HepG2 (cell line): ENCODE data around the gene PRSS27. TPM values are rescaled to one million over a fixed set of nuclear protein-coding genes. Genes with fewer than 3 reads are reported as not detected.

Experiments used
- ATAC-seq: fragments of 200-7000 bp; cut with Tn5 transposase; 3 replicates; pipeline ENCODE4 v1.9.1; 2020; ENCODE audit warnings: mild to moderate bottlenecking, moderate library complexity
- BruUV-seq: library from RNA; stranded (reverse); fragments of 400-500 nt; replicated peaks from 2 replicates; lab custom pipeline; 2021; lab: Mats Ljungman, UMichigan
- CTCF ChIA-PET: fragments of 300-600 bp; formaldehyde crosslinking; extraction: SDS; loops from one replicate; lab custom pipeline; 2021; ENCODE audit warnings: low total read pairs, inconsistent platforms, low intra/inter-chr PET ratio; lab: Yijun Ruan, JAX
- POLR2A ChIA-PET: fragments of 350-600 bp; sonication (Branson Sonifier 250); formaldehyde crosslinking; loops from one replicate; lab custom pipeline; 2020; ENCODE audit warnings: antibody characterized with exemption, inconsistent platforms; lab: Yijun Ruan, JAX
- DNase-seq: peaks from one replicate; pipeline ENCODE4 v3.0.0-alpha.2; 2015; ENCODE audit warnings: low spot score
- FAIRE-seq: peaks from 3 replicates; lab custom pipeline; 2011; peaks lifted over from hg19 to GRCh38; lab: Jason Lieb, UNC
- H2AFZ ChIP-seq: one replicate; pipeline ENCODE4 v1.6.1; 2011; ENCODE audit warnings: low read length, inconsistent platforms
- H3K27ac ChIP-seq: fragments of 300-600 bp; 3 replicates; pipeline ENCODE4 v1.8.0; 2011; ENCODE audit warnings: mixed run types, mild to moderate bottlenecking, mixed read lengths, low read length, inconsistent platforms; ENCODE audit not compliant: insufficient read depth; ENCODE audit errors: extremely low read length
- H3K27me3 ChIP-seq, 2 experiments: fragments of 200-600 bp in 1 of 2; 2 replicates in 1 of 2; 3 replicates in 1 of 2; pipeline versions ENCODE4 v1.6.0 to v1.8.0; 2011; ENCODE audit warnings: low read length in 2 of 2, mild to moderate bottlenecking in 2 of 2, moderate library complexity in 2 of 2, inconsistent platforms in 1 of 2; ENCODE audit not compliant: insufficient read depth in 2 of 2, control insufficient read depth in 1 of 2
- H3K36me3 ChIP-seq, 2 experiments: fragments of 200-600 bp in 1 of 2; replicated peaks in 1 of 2; 2 replicates in 1 of 2; 3 replicates in 1 of 2; pipeline versions ENCODE4 v1.5.1 to v1.8.0; 2011; ENCODE audit warnings: low read length in 2 of 2, inconsistent platforms in 1 of 2; ENCODE audit not compliant: insufficient read depth in 2 of 2, control insufficient read depth in 1 of 2
- H3K4me1 ChIP-seq: 2 replicates; pipeline ENCODE4 v1.5.1; 2012; ENCODE audit warnings: low read length, inconsistent platforms; ENCODE audit not compliant: insufficient read depth
- H3K4me2 ChIP-seq: 2 replicates; pipeline ENCODE4 v1.6.0; 2011; ENCODE audit warnings: low read depth, low read length, inconsistent platforms
- H3K4me3 ChIP-seq, 3 experiments: fragments of 200-600 bp in 1 of 3; sonication (generic), shearing (Covaris generic) in 1 of 3; replicated peaks in 1 of 3; 2 replicates each; pipeline ENCODE4 v1.5.1; 2011 to 2016; ENCODE audit warnings: low read length in 3 of 3, inconsistent platforms in 2 of 3, low read depth in 2 of 3, mild to moderate bottlenecking in 2 of 3, control low read depth in 1 of 3, mixed read lengths in 1 of 3; ENCODE audit not compliant: insufficient read depth in 1 of 3
- H3K79me2 ChIP-seq: one replicate; pipeline ENCODE4 v1.6.1; 2011; ENCODE audit warnings: low read length, inconsistent platforms; ENCODE audit not compliant: insufficient read depth
- H3K9ac ChIP-seq: 2 replicates; pipeline ENCODE4 v1.6.0; 2011; ENCODE audit warnings: mild to moderate bottlenecking, low read depth, low read length, inconsistent platforms; ENCODE audit not compliant: insufficient read depth
- H3K9me3 ChIP-seq: 2 replicates; pipeline ENCODE4 v1.5.1; 2012; ENCODE audit warnings: mild to moderate bottlenecking, low read length
- H4K20me1 ChIP-seq: 2 replicates; pipeline ENCODE4 v1.6.0; 2011; ENCODE audit warnings: inconsistent platforms, mild to moderate bottlenecking, low read length, moderate library complexity; ENCODE audit not compliant: insufficient read depth
- ELF3 ChIP-seq: IDR thresholded peaks from 2 replicates; pipeline ENCODE4 v1.6.1; 2016; ENCODE audit warnings: missing genetic modification reagents, missing compliant biosample characterization
- GATAD1 ChIP-seq: IDR thresholded peaks from 2 replicates; pipeline ENCODE4 v1.6.1; 2016; ENCODE audit warnings: missing genetic modification reagents, missing compliant biosample characterization
- GMEB1 ChIP-seq: sonication (generic); formaldehyde crosslinking; IDR thresholded peaks from 2 replicates; pipeline ENCODE4 v1.5.1; 2020; ENCODE audit warnings: missing genetic modification reagents, mild to moderate bottlenecking, borderline replicate concordance
- POLR2G ChIP-seq: fragments of 200-400 bp; formaldehyde crosslinking; IDR thresholded peaks from 2 replicates; pipeline ENCODE4 v1.6.1; 2018; ENCODE audit warnings: mild to moderate bottlenecking, low read depth, low read length, moderate library complexity
- PREB ChIP-seq: sonication (generic); formaldehyde crosslinking; IDR thresholded peaks from 2 replicates; pipeline ENCODE4 v1.4.0; 2020; ENCODE audit warnings: missing genetic modification reagents
- RBFOX2 ChIP-seq: fragments of 200-400 bp; formaldehyde crosslinking; IDR thresholded peaks from 2 replicates; pipeline ENCODE4 v1.6.1; 2017; ENCODE audit warnings: low read depth, mild to moderate bottlenecking, low read length
- RCOR2 ChIP-seq: IDR thresholded peaks from 2 replicates; pipeline ENCODE4 v1.6.1; 2016; ENCODE audit warnings: missing biosample characterization, missing genetic modification reagents
- SPEN ChIP-seq: sonication (generic); formaldehyde crosslinking; IDR thresholded peaks from 2 replicates; pipeline ENCODE4 v1.5.1; 2020; ENCODE audit warnings: low read depth, mild to moderate bottlenecking, missing genetic modification reagents
- TFDP2 ChIP-seq: sonication (generic); formaldehyde crosslinking; IDR thresholded peaks from 2 replicates; pipeline ENCODE4 v1.4.0; 2020; ENCODE audit warnings: missing genetic modification reagents
- ZBTB43 ChIP-seq: sonication (generic); formaldehyde crosslinking; conservative IDR thresholded peaks from 2 replicates; pipeline ENCODE4 v1.4.0; 2020; ENCODE audit warnings: missing genetic modification reagents
- ZFX ChIP-seq: sonication (generic); formaldehyde crosslinking; IDR thresholded peaks from 2 replicates; pipeline ENCODE4 v1.4.0; 2020; ENCODE audit warnings: mild to moderate bottlenecking, low read depth, missing genetic modification reagents, moderate library complexity
- ZMAT5 ChIP-seq: sonication (generic); formaldehyde crosslinking; IDR thresholded peaks from 2 replicates; pipeline ENCODE4 v1.5.0; 2020; ENCODE audit warnings: mild to moderate bottlenecking, low read depth, missing genetic modification reagents, borderline replicate concordance
- ZMYM3 ChIP-seq: sonication (generic); formaldehyde crosslinking; IDR thresholded peaks from 2 replicates; pipeline ENCODE4 v1.5.1; 2020; ENCODE audit warnings: mild to moderate bottlenecking, missing genetic modification reagents
- ZNF619 ChIP-seq: sonication (generic); formaldehyde crosslinking; IDR thresholded peaks from 2 replicates; pipeline ENCODE4 v1.4.0; 2020; ENCODE audit warnings: mild to moderate bottlenecking, missing genetic modification reagents
- ZNF629 ChIP-seq: sonication (generic); formaldehyde crosslinking; conservative IDR thresholded peaks from 2 replicates; pipeline ENCODE4 v1.5.0; 2020; ENCODE audit warnings: missing genetic modification reagents
- WGBS: methylation state at CpG from one replicate; pipeline ENCODE4 v1.1.6; 2017; ENCODE audit warnings: low lambda C conversion rate; 5-methylcytosine and 5-hydroxymethylcytosine counted together
- in situ Hi-C: cut with HindIII; loops from 2 replicates; pipeline ENCODE4 v1.10.0; 2017; ENCODE audit warnings: low pct_unique_long_range_greater_than_20kb; ENCODE audit not compliant: extremely low pct_ligation_motif_present
- intact Hi-C: fragments of 100-400 bp; cut with micrococcal nuclease; formaldehyde crosslinking; loops from one replicate; pipeline ENCODE4 v1.10.0; 2022; ENCODE audit not compliant: unreplicated experiment
- polyA plus RNA-seq, 8 experiments: library from polyadenylated mRNA; depleted of rRNA in 3 of 8; stranded (reverse) in 7 of 8; unstranded in 1 of 8; fragments of >200 nt; fragmentation: Illumina TruSeq in 4 of 8; extraction: Trizol in 4 of 8; gene quantifications; 2 replicates each; pipeline versions ENCODE4 v1.2.1 to v1.2.3, GENCODE V29; 2011 to 2016; ENCODE audit warnings: low read depth in 4 of 8, missing spikeins in 1 of 8, mixed read lengths in 1 of 8; ENCODE audit not compliant: insufficient read depth in 1 of 8
- total RNA-seq, 5 experiments: library from RNA; depleted of rRNA; stranded (reverse); fragments of >200 nt; fragmentation: Illumina TruSeq; extraction: Trizol; gene quantifications; 2 replicates each; pipeline ENCODE4 v1.2.3, GENCODE V29; 2016; ENCODE audit warnings: low read depth in 1 of 5

Gene PRSS27
- total and polyA plus RNA-seq, 2 of the 13 experiments (the other 11 are each of a cell fraction or from before 2014, with no cell fraction given): 0.20 to 0.73 TPM

GRCh38 chr16:2673066-2673999, 46.7 kb downstream of the PRSS27 start:
- H3K79me2 ChIP-seq: peaks cover 11% of the 10 kb centered on the region
- ChIA-PET CTCF (no interaction called here), POLR2A (interaction anchor here (0.7 to 1.6 kb wide), 4 partner anchors 9 to 78 kb away, joined by 3 to 18 read pairs (median 4); partner anchors contain the start of gene KCTD5)
- peak overlapping the region; percentile 59 for H3K9ac ChIP-seq
- H2AFZ ChIP-seq: no peak overlapping the region
- DNase-seq: peak; percentile 86
- peak overlapping the region; percentile 88 for H3K4me2 ChIP-seq
- peak overlapping the region; percentile 81 to 89 (median 83) for H3K4me3 ChIP-seq
- intact Hi-C loops (no loop called here), in situ Hi-C loops (no loop called here)
- peaks cover 38% of the 10 kb centered on the region for H3K4me1 ChIP-seq
- no peaks in the 10 kb centered on the region for H3K27me3 ChIP-seq
- ATAC-seq: peak; percentile 93
- WGBS: 3% methylated on average over 6 of the region's 107 CpGs
- no peaks in the 10 kb centered on the region for H3K9me3 ChIP-seq
- no peaks in the 10 kb centered on the region for H4K20me1 ChIP-seq
- H3K36me3 ChIP-seq: peaks cover 0 to 2% of the 10 kb centered on the region in 2 experiments; a peak in 1 of 5 replicates
- peak overlapping the region; percentile 47 for H3K27ac ChIP-seq
- FAIRE-seq: no peak
- BruUV-seq: no TSS peak
- TF ChIP-seq ZNF619 (CRISPR knock-in tag) (no peak), ZNF629 (CRISPR knock-in tag) (peak; percentile 94), RCOR2 (CRISPR knock-in tag) (0 out of 2 replicates have a peak, but pooled peaks have one; percentile 23), SPEN (CRISPR knock-in tag) (peak; percentile 65; the same call in 1 of the 2 replicates), ZMAT5 (CRISPR knock-in tag) (no peak), GATAD1 (peak; percentile 66), POLR2G (peak; percentile 53; the same call in 1 of the 2 replicates), ZMYM3 (CRISPR knock-in tag) (peak; percentile 78), PREB (CRISPR knock-in tag) (no peak), RBFOX2 (peak; percentile 62; the same call in 1 of the 2 replicates), ZBTB43 (CRISPR knock-in tag) (no peak), ELF3 (CRISPR knock-in tag) (peak; percentile 58), GMEB1 (peak; percentile 72), TFDP2 (peak; percentile 61; the same call in 1 of the 2 replicates), ZFX (CRISPR knock-in tag) (peak; percentile 80)
